HG03378 (cell line): ENCODE results near the gene CLTCL1.
"Not testable (repeated sequence)": the region's sequence is repeated elsewhere in the genome, so short reads cannot be mapped to it uniquely, and the experiment has no call there.

Experiments used
- ATAC-seq: cut with Tn5 transposase; IDR thresholded peaks from one replicate; pipeline ENCODE4 v1.9.1; 2021; ENCODE audit warnings: mild to moderate bottlenecking, moderate library complexity; ENCODE audit not compliant: unreplicated experiment

Gene CLTCL1

GRCh38 chr22:19176732-19177131, 114.8 kb downstream of the CLTCL1 start:
- ATAC-seq, result no peak

GRCh38 chr22:19176175-19176643, 115.3 kb downstream of the CLTCL1 start:
- ATAC-seq, result no peak

- no peak for ATAC-seq
Measured at GRCh38 chr22:19175602-19176174, 115.8 kb downstream of the CLTCL1 start.

GRCh38 chr22:19175026-19175601, 116.4 kb downstream of the CLTCL1 start:
- no peak for ATAC-seq

- ATAC-seq, result no peak
Measured at GRCh38 chr22:19174106-19175025, 117.2 kb downstream of the CLTCL1 start.

- no peak for ATAC-seq
Measured at GRCh38 chr22:19173047-19174035, 118.2 kb downstream of the CLTCL1 start.

GRCh38 chr22:19172213-19173046, 119.1 kb downstream of the CLTCL1 start:
- ATAC-seq, result no peak

GRCh38 chr22:19169947-19170318, 121.6 kb downstream of the CLTCL1 start:
- ATAC-seq, result no peak

GRCh38 chr22:19169002-19169946, 122.2 kb downstream of the CLTCL1 start:
- no peak for ATAC-seq

- ATAC-seq, result no peak
Measured at GRCh38 chr22:19168088-19168890, 123.2 kb downstream of the CLTCL1 start.

GRCh38 chr22:19167106-19167869, 124.2 kb downstream of the CLTCL1 start:
- no peak for ATAC-seq

GRCh38 chr22:19166421-19166820, 125.1 kb downstream of the CLTCL1 start:
- ATAC-seq, result no peak

GRCh38 chr22:19164425-19164824, 127.1 kb downstream of the CLTCL1 start:
- ATAC-seq, result no peak

GRCh38 chr22:19158649-19159048, 132.9 kb downstream of the CLTCL1 start:
- ATAC-seq, result not testable (repeated sequence)

GRCh38 chr22:19156109-19156508, 135.4 kb downstream of the CLTCL1 start:
- not testable (repeated sequence) for ATAC-seq

GRCh38 chr22:19152942-19153883, 138.3 kb downstream of the CLTCL1 start:
- ATAC-seq, result no peak
